ENCODE data around the gene BORCS8.
"Not testable (repeated sequence)": the region's sequence is repeated elsewhere in the genome, so short reads cannot be mapped to it uniquely, and the experiment has no call there.

DNA sequence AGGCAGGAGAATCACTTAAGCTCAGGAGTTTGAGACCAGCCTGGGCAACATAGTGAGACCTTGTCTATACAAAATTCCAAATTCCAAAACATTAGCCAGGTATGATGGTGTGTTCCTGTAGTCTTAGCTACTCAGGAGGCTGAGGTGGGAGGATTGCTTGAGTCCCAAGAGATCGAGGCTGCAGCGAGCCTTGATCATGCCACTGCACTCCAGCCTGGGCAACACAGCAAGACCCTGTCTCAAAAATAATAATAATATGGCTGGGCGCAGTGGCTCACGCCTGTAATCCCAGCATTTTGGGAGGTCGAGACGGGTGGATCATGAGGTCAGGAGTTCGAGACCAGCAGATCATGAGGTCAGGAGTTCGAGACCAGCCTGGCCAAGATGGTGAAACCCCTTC lies 29.0 kb upstream of the BORCS8 start:
- TF ChIP-seq, protein P1, sequence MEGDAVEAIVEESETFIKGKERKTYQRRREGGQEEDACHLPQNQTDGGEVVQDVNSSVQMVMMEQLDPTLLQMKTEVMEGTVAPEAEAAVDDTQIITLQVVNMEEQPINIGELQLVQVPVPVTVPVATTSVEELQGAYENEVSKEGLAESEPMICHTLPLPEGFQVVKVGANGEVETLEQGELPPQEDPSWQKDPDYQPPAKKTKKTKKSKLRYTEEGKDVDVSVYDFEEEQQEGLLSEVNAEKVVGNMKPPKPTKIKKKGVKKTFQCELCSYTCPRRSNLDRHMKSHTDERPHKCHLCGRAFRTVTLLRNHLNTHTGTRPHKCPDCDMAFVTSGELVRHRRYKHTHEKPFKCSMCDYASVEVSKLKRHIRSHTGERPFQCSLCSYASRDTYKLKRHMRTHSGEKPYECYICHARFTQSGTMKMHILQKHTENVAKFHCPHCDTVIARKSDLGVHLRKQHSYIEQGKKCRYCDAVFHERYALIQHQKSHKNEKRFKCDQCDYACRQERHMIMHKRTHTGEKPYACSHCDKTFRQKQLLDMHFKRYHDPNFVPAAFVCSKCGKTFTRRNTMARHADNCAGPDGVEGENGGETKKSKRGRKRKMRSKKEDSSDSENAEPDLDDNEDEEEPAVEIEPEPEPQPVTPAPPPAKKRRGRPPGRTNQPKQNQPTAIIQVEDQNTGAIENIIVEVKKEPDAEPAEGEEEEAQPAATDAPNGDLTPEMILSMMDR (IDR thresholded peaks at IDR 0.05): not testable (repeated sequence)
- not testable (repeated sequence) for TF ChIP-seq POLR2A (IDR thresholded peaks at IDR 0.05)

Data from testis (tissue), 2 donors.